ENCODE data around the gene HOXA6.

HOXA6 gene

DNA sequence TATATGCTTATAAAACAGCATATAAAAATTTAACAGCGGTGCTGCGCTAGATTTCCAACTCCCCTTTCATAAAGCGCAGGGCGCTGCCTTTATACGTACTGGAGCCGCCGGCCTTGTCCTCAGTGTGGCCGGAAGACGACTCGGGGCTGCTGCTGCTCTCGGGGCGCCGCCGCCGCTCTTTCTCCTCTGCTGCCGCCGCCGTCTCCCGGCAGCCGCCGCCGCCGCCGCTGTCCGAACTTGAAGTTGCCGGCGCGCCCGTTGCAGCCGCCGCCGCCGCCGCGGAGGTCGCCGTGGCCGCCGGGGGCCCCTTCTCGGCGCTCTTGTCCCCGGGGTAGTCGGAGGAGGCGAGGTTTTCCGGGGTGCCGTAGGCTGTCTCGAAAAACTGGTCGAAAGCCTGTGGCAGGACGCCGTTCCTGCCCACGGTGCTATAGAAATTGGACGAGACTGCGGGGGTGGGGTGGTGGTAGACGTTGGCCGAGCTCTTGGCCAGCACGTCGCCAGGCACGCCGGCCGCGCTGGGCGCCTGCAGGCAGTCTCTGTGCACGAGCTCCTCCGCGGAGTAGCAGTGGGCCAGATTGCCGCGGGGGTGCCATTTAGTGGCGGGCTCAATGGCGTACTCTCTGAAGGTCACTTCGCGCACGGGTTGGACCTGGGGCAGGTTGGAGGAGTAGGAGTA lies 36.9 kb upstream of the HOXA6 start:
- no peak for DNase-seq (ENCODE audit: low read depth)

GRCh38 chr7:27183682-27184336 lies 36.2 kb upstream of the HOXA6 start:
- no peak for DNase-seq (ENCODE audit: low read depth)

DNA sequence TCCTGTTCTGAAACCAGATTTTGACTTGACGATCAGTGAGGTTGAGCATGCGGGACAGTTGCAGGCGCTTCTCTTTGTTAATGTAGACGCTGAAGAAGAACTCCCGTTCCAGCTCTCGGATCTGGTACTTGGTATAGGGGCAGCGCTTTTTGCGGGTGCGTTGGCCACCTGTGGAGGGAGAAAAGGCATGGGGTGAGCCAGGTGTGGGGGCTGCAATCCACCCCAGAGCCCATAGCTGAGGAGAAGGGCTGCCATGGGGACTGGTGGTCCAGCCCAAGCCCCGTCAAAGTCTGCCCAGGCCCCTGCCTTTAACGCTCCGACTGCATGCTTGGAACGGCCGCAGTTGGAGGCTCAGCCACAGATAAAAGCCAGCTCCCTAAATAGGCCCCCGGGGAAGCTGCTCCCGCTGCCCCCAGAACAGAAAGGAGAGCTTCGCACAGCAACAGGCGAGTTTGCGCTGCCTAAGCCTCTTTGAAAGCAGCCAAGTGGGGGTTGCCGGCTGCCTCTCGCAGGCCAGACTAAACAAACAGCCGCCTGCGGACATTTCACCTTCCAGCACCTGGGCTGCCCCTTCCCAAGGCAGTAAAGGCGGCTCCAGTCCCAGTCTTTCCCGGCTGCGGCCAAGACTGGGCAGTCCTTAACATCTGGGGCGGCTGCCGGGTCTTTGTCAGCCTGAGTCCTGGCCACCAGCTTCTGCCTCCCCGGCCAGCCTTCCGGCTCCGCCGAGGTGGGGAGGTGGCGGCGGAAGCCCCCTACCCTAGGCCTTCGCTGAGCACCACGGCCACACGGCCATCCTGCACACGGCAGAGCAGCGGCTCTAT lies 35.5 kb upstream of the HOXA6 start:
- no peak for DNase-seq (ENCODE audit: low read depth)

DNA sequence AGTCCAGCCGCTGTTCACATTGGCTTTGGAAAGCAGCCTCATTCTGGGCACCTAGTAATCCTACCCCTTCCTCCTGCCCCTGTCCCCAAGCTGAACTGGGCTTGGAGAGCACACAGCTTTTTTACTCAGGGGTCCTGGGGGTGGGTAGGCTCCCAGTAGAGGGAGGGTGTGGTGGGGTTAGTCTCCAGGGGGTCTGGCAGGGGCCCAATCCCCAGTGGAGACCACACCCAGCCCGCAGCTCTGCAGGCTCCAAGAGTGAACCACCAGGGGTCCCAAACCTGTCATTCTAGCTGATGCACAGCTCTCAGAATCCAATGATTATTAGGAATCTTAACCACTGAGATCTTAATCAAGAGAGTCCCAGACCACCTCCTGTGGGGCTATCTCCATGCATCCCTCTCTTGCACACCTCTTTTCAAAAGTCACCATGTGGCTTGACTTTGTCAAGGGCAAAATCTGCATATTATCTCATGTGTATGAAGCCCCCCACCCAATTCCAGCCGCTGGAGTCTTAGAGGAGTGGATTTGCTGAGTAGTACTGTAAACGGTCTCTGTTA lies 34.8 kb upstream of the HOXA6 start:
- DNase-seq (ENCODE audit: low read depth) = no peak

GRCh38 chr7:27181795-27182275 lies 34.3 kb upstream of the HOXA6 start:
- no peak for DNase-seq (ENCODE audit: low read depth)

DNA sequence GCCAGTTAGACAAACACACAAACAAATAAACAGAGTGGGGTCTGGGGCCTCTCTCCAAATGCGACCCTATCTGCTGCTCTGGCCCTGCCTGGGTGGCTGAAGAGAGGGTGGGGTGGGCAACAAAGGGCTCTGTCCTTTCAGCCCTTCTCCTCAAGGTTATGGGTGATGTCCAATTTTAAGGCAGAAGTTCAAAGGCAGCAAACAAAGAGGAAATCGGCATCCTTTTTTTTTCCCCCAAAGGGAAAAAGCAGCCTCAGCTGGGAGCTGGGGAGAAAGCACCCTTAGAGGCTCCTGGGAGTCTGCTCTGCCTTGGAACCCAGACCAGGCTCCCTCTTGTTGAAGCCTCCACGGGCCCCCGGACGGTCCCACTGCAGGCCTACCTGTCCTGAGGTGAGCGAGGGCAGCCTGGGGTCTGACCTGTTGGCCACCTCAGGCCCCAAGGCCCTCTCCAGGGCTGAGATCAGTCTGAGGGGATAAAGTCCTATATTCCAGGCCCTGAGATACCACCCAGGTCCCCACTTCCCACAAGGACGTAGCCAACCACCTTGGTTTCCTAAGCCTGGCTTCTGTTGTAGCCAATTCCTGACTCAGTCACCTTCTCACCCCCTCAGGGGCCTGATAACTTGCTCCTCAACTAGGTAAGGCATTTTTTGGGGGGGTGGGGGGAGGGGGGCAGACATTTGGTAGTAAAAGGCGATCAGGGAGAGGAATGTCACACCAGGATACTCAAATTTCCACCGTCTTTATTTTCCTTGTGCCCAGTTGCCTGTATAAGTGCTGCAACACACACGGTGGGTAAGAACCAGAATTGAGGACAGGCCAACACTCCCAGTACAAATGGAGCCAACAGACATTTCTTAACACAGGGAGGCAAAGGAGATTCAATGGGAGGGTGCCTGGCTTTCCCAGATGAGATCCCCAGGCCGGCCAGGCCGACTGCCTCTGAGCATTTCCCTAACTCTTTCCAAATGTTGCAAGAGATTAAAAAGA lies 33.2 kb upstream of the HOXA6 start:
- DNase-seq (ENCODE audit: low read depth) = no peak

- no peak for DNase-seq (ENCODE audit: low read depth)
Measured at GRCh38 chr7:27179503-27180430, 32.2 kb upstream of the HOXA6 start.

DNA sequence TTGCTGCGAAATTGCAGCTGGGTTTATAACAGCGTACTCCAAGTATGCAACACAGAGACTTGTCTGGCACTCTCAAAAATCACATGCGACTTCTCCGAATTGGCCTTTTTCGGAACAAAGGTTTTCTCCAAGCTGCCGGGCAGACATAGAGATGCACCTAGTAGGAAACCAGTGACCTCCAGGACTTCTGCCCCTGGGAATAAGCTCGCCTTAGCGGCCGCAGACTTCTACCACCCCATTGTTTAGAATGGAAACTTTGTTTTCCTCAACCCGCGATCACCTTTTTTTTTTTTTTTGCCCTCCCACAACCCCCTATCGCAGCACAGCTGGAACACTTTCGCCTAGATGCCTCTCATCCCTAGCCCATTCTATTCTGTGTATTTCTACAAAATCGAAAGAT lies 31.5 kb upstream of the HOXA6 start:
- DNase-seq (ENCODE audit: low read depth) = no peak

GRCh38 chr7:27178366-27178765 lies 30.8 kb upstream of the HOXA6 start:
- no peak for DNase-seq (ENCODE audit: low read depth)

GRCh38 chr7:27177795-27178320 lies 30.3 kb upstream of the HOXA6 start:
- DNase-seq (ENCODE audit: low read depth) = no peak

DNA sequence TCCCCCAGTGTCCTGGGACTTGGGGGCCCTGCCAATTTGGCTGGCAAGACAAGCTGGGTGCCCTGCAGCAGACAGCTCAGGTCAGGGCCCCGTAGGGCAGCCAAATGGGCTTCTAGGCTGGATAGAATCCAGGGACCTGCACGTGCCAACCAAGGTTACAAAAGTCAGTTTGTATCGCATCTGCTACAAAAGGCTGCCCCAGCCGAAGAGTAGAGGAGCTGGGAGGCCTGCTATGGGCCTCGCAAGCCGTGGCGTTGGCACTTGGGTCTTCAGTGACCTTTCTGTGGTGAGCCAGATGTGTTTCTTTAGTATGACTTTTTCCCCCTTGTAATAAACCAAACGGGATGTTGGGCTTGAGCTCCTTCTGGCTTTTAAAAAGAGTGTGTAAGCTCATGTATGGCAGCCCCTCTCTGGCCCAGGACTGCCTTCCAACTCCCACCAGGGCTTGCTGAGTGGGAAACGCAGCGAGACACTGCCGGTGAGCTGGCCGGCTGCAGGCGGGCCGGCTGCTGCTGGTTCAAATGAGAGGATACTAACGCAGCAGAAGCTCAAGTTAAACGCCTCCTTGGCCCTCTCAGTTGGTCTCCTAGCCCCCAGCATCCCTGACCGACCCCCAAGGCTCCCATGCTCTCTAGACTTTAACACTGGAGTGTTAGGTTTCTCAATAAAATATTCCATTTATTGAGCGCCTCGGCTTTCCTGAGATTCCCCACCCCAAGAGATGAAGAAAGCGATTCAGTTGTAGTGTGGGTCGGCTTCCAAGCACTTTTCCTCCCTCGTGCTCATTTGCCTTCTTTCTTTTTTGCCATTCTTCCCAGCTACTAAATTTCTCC lies 29.6 kb upstream of the HOXA6 start:
- no peak for DNase-seq (ENCODE audit: low read depth)

DNA sequence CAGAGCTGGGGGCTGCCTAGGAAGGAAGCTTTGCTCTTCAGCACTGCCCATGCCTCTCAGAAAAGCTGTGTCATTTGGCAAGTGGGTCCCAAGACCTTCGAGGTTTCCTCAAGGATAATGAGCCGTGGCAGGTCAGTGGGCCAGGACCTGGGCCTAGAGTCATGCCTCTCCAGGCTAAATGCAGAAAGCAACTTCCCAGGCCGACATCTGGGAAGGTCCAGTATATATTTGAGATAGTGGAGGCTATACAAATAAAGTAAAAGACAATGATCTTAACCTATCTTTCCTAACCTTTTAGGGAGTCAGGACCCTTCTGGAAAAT lies 28.9 kb upstream of the HOXA6 start:
- DNase-seq (ENCODE audit: low read depth) = no peak

GRCh38 chr7:27175626-27176523 lies 28.3 kb upstream of the HOXA6 start:
- no peak for DNase-seq (ENCODE audit: low read depth)

DNA sequence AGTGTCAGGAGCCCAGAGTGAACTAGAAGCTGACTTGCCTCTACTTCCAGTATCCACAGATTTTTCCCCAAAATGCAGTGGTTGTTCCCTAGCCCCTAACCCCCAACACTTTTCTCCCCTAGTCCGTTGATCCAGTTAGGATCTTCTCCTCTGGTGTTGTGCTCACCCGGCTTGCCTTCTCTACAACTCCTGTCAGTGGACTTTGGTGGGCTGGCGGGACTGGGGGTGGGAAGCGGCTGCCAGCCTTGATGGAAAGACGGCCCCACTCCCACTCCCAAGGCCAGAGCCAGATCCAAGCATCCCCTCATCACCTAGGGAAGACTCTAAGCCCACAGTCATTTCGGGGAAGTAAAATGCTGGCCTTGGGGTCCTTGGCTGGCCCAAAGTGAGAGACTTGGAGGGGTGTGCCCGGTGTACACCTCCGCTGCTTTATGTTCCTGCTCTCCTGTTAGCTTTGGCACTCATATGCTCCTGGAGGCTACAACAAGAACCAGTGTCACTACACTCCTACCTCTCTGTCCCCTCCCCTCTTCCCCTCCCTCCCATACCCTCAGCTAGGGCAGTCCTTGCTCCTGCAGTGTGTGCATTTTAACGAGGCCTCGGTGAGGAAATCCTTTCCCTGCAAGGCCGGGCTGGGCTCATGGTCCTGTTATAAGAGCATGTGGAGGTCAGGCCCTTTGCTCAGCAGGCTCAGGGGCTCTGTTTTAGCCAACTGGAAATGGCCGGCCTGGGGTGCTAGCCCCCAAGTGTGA lies 27.5 kb upstream of the HOXA6 start:
- no peak for DNase-seq (ENCODE audit: low read depth)

DNA sequence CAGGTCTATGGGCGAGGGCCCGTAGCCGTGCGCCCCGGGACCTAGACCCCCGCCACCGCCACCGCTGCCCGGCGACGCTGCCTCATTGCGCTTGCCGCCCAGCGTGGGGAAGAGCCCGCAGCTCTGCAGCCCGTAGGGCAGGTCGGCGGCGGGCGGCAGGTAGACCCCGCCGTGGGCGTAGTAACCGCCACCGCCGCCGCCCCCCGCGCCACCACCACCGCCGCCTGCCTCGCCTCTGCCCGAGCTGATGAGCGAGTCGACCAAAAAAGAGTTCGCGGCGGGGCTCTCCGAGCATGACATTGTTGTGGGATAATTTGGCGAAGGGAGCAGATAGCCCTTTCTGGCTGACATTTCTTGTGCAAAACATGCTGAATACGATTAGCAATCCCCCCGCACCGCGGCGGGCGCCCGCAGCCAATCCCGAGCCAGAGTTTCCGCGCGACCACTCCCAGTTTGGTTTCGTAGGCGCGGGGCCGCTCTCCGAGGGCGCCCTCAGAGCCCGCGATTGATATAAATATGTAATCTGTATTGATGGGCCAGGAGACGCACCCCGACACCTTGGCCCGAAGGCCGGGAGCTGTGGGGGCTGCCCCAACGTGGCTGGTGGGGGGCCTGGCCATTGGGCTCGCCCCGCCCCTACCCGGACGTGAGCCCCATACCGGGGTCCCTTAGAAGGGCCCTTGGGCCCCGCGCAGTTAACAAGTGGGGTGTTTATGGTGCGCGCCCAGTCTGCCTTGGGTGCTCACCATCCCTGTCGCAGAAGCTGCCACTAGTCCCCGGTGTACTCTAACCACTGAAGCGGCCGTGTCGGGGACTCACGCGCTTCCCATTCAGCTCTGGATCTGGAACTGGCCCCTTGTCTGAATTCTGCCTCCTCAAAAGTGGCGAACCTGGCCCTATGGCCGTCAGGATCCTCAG lies 26.6 kb upstream of the HOXA6 start, which contains the start of gene HOXA10:
Gene HOXA10 (minus strand): TSS at position 365 of the 918 bp plus-strand sequence. CDS start 14 bp downstream, at position 351.
- DNase-seq (ENCODE audit: low read depth) = no peak

DNA sequence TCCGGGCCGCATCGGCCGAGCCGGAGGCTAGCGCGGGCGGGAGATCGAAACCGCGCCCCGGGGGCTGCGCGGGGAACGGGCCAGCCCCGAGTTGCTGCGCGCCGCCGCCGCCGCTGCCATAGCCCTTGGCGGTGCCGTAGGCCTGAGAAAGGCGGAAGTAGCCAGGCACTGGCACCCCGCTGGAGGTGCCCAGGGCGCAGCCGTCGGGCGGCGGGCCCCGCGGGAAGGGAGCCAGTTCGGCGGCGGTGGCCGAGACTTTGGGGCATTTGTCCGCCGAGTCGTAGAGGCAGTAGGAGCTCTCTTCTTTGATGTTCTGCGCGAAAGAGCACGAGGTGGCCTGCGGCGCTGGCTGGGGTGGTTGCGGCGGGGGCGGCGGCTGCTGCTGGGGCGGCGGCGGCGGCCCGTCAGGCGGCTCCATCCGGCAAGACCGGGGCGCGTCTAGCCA lies 26.0 kb upstream of the HOXA6 start:
- no peak for DNase-seq (ENCODE audit: low read depth)
